ENCODE results near the gene POLR2J. TPM values are rescaled to one million over a fixed set of nuclear protein-coding genes. Genes with fewer than 3 reads are reported as not detected.
A peak's percentile ranks its signal among the peaks of the same experiment; 100 is the strongest.

Gene POLR2J
- total RNA-seq, 1 donor = 46.3 TPM

- no peak for DNase-seq (ENCODE audit: low read depth in 2 of 3, low spot score in 2 of 3)
These were observed 33.6 kb downstream of the POLR2J start for GRCh38 chr7:102444961-102445673.

- no peak for DNase-seq (ENCODE audit: low read depth in 2 of 3, low spot score in 2 of 3)
These were observed 38.5 kb downstream of the POLR2J start for GRCh38 chr7:102439963-102440795.

GRCh38 chr7:102436118-102436517 is 42.6 kb downstream of the POLR2J start:
- no peak for DNase-seq (ENCODE audit: low read depth in 2 of 3, low spot score in 2 of 3)

GRCh38 chr7:102434039-102434486 is 44.7 kb downstream of the POLR2J start:
- DNase-seq (ENCODE audit: low read depth in 2 of 3, low spot score in 2 of 3) = peak in 1 of 3 donors; percentile 50

- peak; percentile 63 to 81 (median 79) for DNase-seq (ENCODE audit: low read depth in 2 of 3, low spot score in 2 of 3)
These were observed 45.3 kb downstream of the POLR2J start, which contains the start of gene ORAI2 for GRCh38 chr7:102433219-102434038. Gene ORAI2 (plus strand): TSS chr7:102433575. CDS start chr7:102438957, 5,382 bp downstream.

GRCh38 chr7:102432442-102433218 is 46.1 kb downstream of the POLR2J start:
- no peak for DNase-seq (ENCODE audit: low read depth in 2 of 3, low spot score in 2 of 3)

- DNase-seq (ENCODE audit: low read depth in 2 of 3, low spot score in 2 of 3) = peak in 2 of 3 donors; percentile 51 to 61
These were observed 47.0 kb downstream of the POLR2J start for GRCh38 chr7:102431617-102432298.

GRCh38 chr7:102429141-102429899 is 49.4 kb downstream of the POLR2J start:
- no peak for DNase-seq (ENCODE audit: low read depth in 2 of 3, low spot score in 2 of 3)

GRCh38 chr7:102427019-102427405 is 51.7 kb downstream of the POLR2J start:
- peak in 1 of 3 donors; percentile 20 for DNase-seq (ENCODE audit: low read depth in 2 of 3, low spot score in 2 of 3)

- DNase-seq (ENCODE audit: low read depth in 2 of 3, low spot score in 2 of 3) = peak in 2 of 3 donors; percentile 81 to 86
These were observed 52.3 kb downstream of the POLR2J start for GRCh38 chr7:102426268-102427018.

GRCh38 chr7:102425639-102426267 is 53.0 kb downstream of the POLR2J start:
- DNase-seq (ENCODE audit: low read depth in 2 of 3, low spot score in 2 of 3) = peak; percentile 73 to 89 (median 88)

GRCh38 chr7:102424787-102425218 is 53.9 kb downstream of the POLR2J start:
- DNase-seq (ENCODE audit: low read depth in 2 of 3, low spot score in 2 of 3) = no peak

GRCh38 chr7:102424129-102424551 is 54.6 kb downstream of the POLR2J start:
- no peak for DNase-seq (ENCODE audit: low read depth in 2 of 3, low spot score in 2 of 3)
